Kidney (tissue), 14 donors: ENCODE data around the gene TADA3. TPM values are rescaled to one million over a fixed set of nuclear protein-coding genes. Genes with fewer than 3 reads are reported as not detected.

Experiments
- DNase-seq, 5 donors: peaks; one replicate each; pipeline ENCODE4 v3.0.0-alpha.2; 2013 to 2020
- FAIRE-seq: peaks from 2 replicates; lab custom pipeline; 2012; peaks lifted over from hg19 to GRCh38; lab: Jason Lieb, UNC
- H3K27ac ChIP-seq, 2 donors: one replicate each; pipeline ENCODE4 v1.7.0; 2013; ENCODE audit warnings: low read depth in 2 of 2, low read length in 2 of 2, inconsistent platforms in 1 of 2
- H3K27me3 ChIP-seq: one replicate; pipeline ENCODE4 v1.7.1; 2013; ENCODE audit warnings: low read length, inconsistent platforms; ENCODE audit not compliant: control insufficient read depth, insufficient read depth
- H3K36me3 ChIP-seq, 3 donors: one replicate each; pipeline versions ENCODE4 v1.7.0 to v1.7.1; 2013; ENCODE audit warnings: low read length in 3 of 3, control low read depth in 1 of 3, inconsistent platforms in 1 of 3; ENCODE audit not compliant: insufficient read depth in 3 of 3, control insufficient read depth in 2 of 3
- H3K4me1 ChIP-seq, 3 donors: one replicate each; pipeline versions ENCODE4 v1.7.0 to v1.7.1; 2013; ENCODE audit warnings: low read length in 3 of 3, inconsistent platforms in 1 of 3, low read depth in 1 of 3; ENCODE audit not compliant: control insufficient read depth in 2 of 3, insufficient read depth in 2 of 3
- H3K4me3 ChIP-seq, 3 donors: one replicate each; pipeline versions ENCODE4 v1.7.0 to v1.8.1; 2013; ENCODE audit warnings: low read length in 3 of 3, control low read depth in 1 of 3, inconsistent platforms in 1 of 3
- H3K9ac ChIP-seq, 3 donors: one replicate each; pipeline versions ENCODE4 v1.7.0 to v1.7.1; 2013; ENCODE audit warnings: low read length in 3 of 3, control low read depth in 1 of 3, inconsistent platforms in 1 of 3
- H3K9me3 ChIP-seq, 3 donors: one replicate each; pipeline versions ENCODE4 v1.7.0 to v1.7.1; 2013; ENCODE audit warnings: low read length in 3 of 3, control low read depth in 1 of 3, inconsistent platforms in 1 of 3; ENCODE audit not compliant: control insufficient read depth in 2 of 3, insufficient read depth in 1 of 3
- CTCF ChIP-seq: IDR thresholded peaks from 3 replicates; pipeline ENCODE4 v1.5.1; 2012; ENCODE audit warnings: mild to moderate bottlenecking, moderate library complexity, borderline replicate concordance; ENCODE audit not compliant: insufficient read depth; ENCODE audit errors: extremely low read depth
- intact Hi-C: fragments of 100-400 bp; cut with DNase I; formaldehyde crosslinking; loops from one replicate; pipeline ENCODE4 v1.11.1; 2022
- polyA plus RNA-seq: library from polyadenylated mRNA; stranded (reverse); fragments of 350-450 nt; fragmentation: Illumina TruSeq; extraction: RNeasy Lipid Tissue Mini Kit (QIAGEN cat#74804); gene quantifications from one replicate; pipeline ENCODE4 v1.2.3, GENCODE V29; 2014; ENCODE audit warnings: low read depth, low replicate concordance; ENCODE audit not compliant: insufficient read depth
- total RNA-seq: library from RNA; stranded (reverse); fragmentation: NEBNext Ultra II Directional; extraction: Animal tissue kit (Norgen Biotek cat#: 25700); gene quantifications from one replicate; pipeline ENCODE4 v1.2.1, GENCODE V29; 2021
- donor health status: control.
- donor health status: control.
- donor health status: control.
- donor health status: control.
- donor health status: control.
- donor health status: DM: yes; HTN: yes; CAD: no.
- donor health status: Normal renal cell carcinoma (clear cell type).

TADA3 gene
- total and polyA plus RNA-seq, 2 donors from 2014 or later, result 58.4 to 65.1 TPM

GRCh38 chr3:9749296-9749644 lies 43.0 kb downstream of the TADA3 start:
- no peak for FAIRE-seq
- Histone ChIP-seq H3K4me3 (peak overlapping the region; percentile 58 to 91 (median 62)), H3K4me1 (peaks cover 0 to 18% (median 12%) of the 10 kb centered on the region in 3 donors), H3K9me3 (no peaks in the 10 kb centered on the region), H3K27me3 (no peaks in the 10 kb centered on the region), H3K36me3 (peaks cover 8 to 49% (median 32%) of the 10 kb centered on the region in 3 donors), H3K27ac (peak overlapping the region; percentile 61 to 89), H3K9ac (peak overlapping the region; percentile 31 to 67 (median 63))
- no peak for TF ChIP-seq CTCF
- no peak for DNase-seq
- intact Hi-C loops, result no loop called here

GRCh38 chr3:9748031-9748430 lies 44.2 kb downstream of the TADA3 start:
- H3K27ac ChIP-seq, result no peak overlapping the region
- no peaks in the 10 kb centered on the region for H3K9me3 ChIP-seq
- DNase-seq (no peak), FAIRE-seq (no peak)
- H3K36me3 ChIP-seq, result peaks cover 8 to 61% (median 39%) of the 10 kb centered on the region in 3 donors
- TF ChIP-seq CTCF, result no peak
- no peak overlapping the region for H3K4me3 ChIP-seq
- intact Hi-C loops, result no loop called here
- H3K27me3 ChIP-seq, result no peaks in the 10 kb centered on the region
- H3K4me1 ChIP-seq, result peaks cover 0 to 18% (median 11%) of the 10 kb centered on the region in 3 donors
- no peak overlapping the region for H3K9ac ChIP-seq

GRCh38 chr3:9747267-9747666 lies 45.0 kb downstream of the TADA3 start:
- H3K4me3 ChIP-seq, result no peak overlapping the region
- peaks cover 0 to 18% (median 11%) of the 10 kb centered on the region in 3 donors for H3K4me1 ChIP-seq
- no peak for DNase-seq
- no peak for TF ChIP-seq CTCF
- H3K27ac ChIP-seq, result no peak overlapping the region
- no peak for FAIRE-seq
- H3K27me3 ChIP-seq, result no peaks in the 10 kb centered on the region
- H3K36me3 ChIP-seq, result peaks cover 8 to 64% (median 42%) of the 10 kb centered on the region in 3 donors
- no peaks in the 10 kb centered on the region for H3K9me3 ChIP-seq
- intact Hi-C loops, result no loop called here
- no peak overlapping the region for H3K9ac ChIP-seq

- Histone ChIP-seq H3K27me3 (no peaks in the 10 kb centered on the region), H3K27ac (no peak overlapping the region), H3K4me1 (peaks cover 0 to 11% (median 2%) of the 10 kb centered on the region in 3 donors), H3K36me3 (peaks cover 5 to 64% (median 47%) of the 10 kb centered on the region in 3 donors), H3K4me3 (no peak overlapping the region), H3K9me3 (no peaks in the 10 kb centered on the region), H3K9ac (no peak overlapping the region)
- intact Hi-C loops, result no loop called here
- no peak for FAIRE-seq
- no peak for TF ChIP-seq CTCF
- no peak for DNase-seq
Measured at GRCh38 chr3:9746330-9746729, 45.9 kb downstream of the TADA3 start.
